IMR-90 (cell line): ENCODE measurements around the gene CCK. TPM values are rescaled to one million over a fixed set of nuclear protein-coding genes. Genes with fewer than 3 reads are reported as not detected.

Experiments
- ATAC-seq: fragments of 200-7000 bp; cut with Tn5 transposase; 2 replicates; pipeline ENCODE4 v1.9.1; 2020; ENCODE audit warnings: low read depth, mild to moderate bottlenecking, moderate library complexity
- BruUV-seq: library from RNA; stranded (reverse); fragments of 400-500 nt; replicated peaks from 2 replicates; lab custom pipeline; 2021; lab: Mats Ljungman, UMichigan
- CTCF ChIA-PET: fragments of 300-600 bp; formaldehyde crosslinking; extraction: SDS; loops from one replicate; lab custom pipeline; 2021; ENCODE audit warnings: antibody characterized with exemption; lab: Yijun Ruan, JAX
- POLR2A ChIA-PET: fragments of 300-600 bp; sonication (Branson Sonifier 250); formaldehyde crosslinking; loops from one replicate; lab custom pipeline; 2022; ENCODE audit warnings: antibody characterized with exemption; ENCODE audit not compliant: unreplicated experiment; lab: Charles Lee
- DNase-seq: peaks from one replicate; pipeline ENCODE4 v3.0.0; 2013
- H2AFZ ChIP-seq: replicated peaks from 2 replicates; pipeline ENCODE3; 2013; ENCODE audit warnings: low read length, mild to moderate bottlenecking; ENCODE audit not compliant: poor library complexity
- H2AK5ac ChIP-seq: 2 replicates; pipeline ENCODE4 v1.6.1; 2013; ENCODE audit warnings: low read depth, low read length, inconsistent platforms
- H2AK9ac ChIP-seq: replicated peaks from 2 replicates; pipeline ENCODE3; 2013; ENCODE audit warnings: mild to moderate bottlenecking, low read depth, low read length, moderate library complexity; ENCODE audit not compliant: poor library complexity
- H2BK120ac ChIP-seq: 2 replicates; pipeline ENCODE4 v1.6.1; 2013; ENCODE audit warnings: low read depth, low read length, inconsistent platforms
- H2BK15ac ChIP-seq: 3 replicates; pipeline ENCODE4 v1.6.1; 2013; ENCODE audit warnings: low read depth, low read length, inconsistent platforms
- H2BK20ac ChIP-seq: 2 replicates; pipeline ENCODE4 v1.6.1; 2013; ENCODE audit warnings: low read depth, mild to moderate bottlenecking, inconsistent platforms, low read length, moderate library complexity
- H2BK5ac ChIP-seq: 2 replicates; pipeline ENCODE4 v1.6.1; 2013; ENCODE audit warnings: mild to moderate bottlenecking, low read depth, low read length, inconsistent platforms; ENCODE audit not compliant: poor library complexity, severe bottlenecking
- H3K14ac ChIP-seq: replicated peaks from 2 replicates; pipeline ENCODE4 v1.6.1; 2013; ENCODE audit warnings: low read depth, low read length, inconsistent platforms
- H3K18ac ChIP-seq: 2 replicates; pipeline ENCODE4 v1.6.1; 2013; ENCODE audit warnings: low read depth, low read length, control low read depth
- H3K23ac ChIP-seq: 2 replicates; pipeline ENCODE4 v1.6.1; 2013; ENCODE audit warnings: low read depth, low read length, inconsistent platforms
- H3K27ac ChIP-seq: 2 replicates; pipeline ENCODE4 v1.5.1; 2013; ENCODE audit warnings: mild to moderate bottlenecking, control low read depth, low read length; ENCODE audit not compliant: insufficient read depth
- H3K27me3 ChIP-seq: 2 replicates; pipeline ENCODE4 v1.6.1; 2013; ENCODE audit warnings: low read length; ENCODE audit not compliant: control insufficient read depth, insufficient read depth
- H3K36me3 ChIP-seq: 2 replicates; pipeline ENCODE4 v1.6.1; 2013; ENCODE audit warnings: low read length, mixed read lengths; ENCODE audit not compliant: control insufficient read depth, insufficient read depth
- H3K4ac ChIP-seq: 2 replicates; pipeline ENCODE4 v1.6.1; 2013; ENCODE audit warnings: low read depth, low read length, inconsistent platforms
- H3K4me1 ChIP-seq: 2 replicates; pipeline ENCODE4 v1.6.1; 2013; ENCODE audit warnings: low read length, mixed read lengths; ENCODE audit not compliant: control insufficient read depth, insufficient read depth
- H3K4me2 ChIP-seq: 2 replicates; pipeline ENCODE4 v1.6.1; 2013; ENCODE audit warnings: low read depth, mild to moderate bottlenecking, control low read depth, low read length, moderate library complexity
- H3K4me3 ChIP-seq: 2 replicates; pipeline ENCODE4 v1.5.1; 2013; ENCODE audit warnings: low read depth, mild to moderate bottlenecking, control low read depth, low read length, moderate library complexity; ENCODE audit not compliant: insufficient read depth
- H3K56ac ChIP-seq: 2 replicates; pipeline ENCODE4 v1.6.1; 2013; ENCODE audit warnings: low read length, inconsistent platforms; ENCODE audit not compliant: insufficient read depth; ENCODE audit errors: extremely low read depth
- H3K79me1 ChIP-seq, 2 experiments: 2 replicates each; pipeline ENCODE4 v1.6.1; 2013; ENCODE audit warnings: low read length in 2 of 2, inconsistent platforms in 1 of 2, low read depth in 1 of 2
- H3K9ac ChIP-seq: 2 replicates; pipeline ENCODE4 v1.6.1; 2013; ENCODE audit warnings: low read depth, low read length, control low read depth
- H3K9me1 ChIP-seq: 2 replicates; pipeline ENCODE4 v1.6.1; 2013; ENCODE audit warnings: low read length, inconsistent platforms; ENCODE audit not compliant: insufficient read depth
- H3K9me3 ChIP-seq: 2 replicates; pipeline ENCODE4 v1.6.1; 2013; ENCODE audit warnings: low read length; ENCODE audit not compliant: control insufficient read depth, insufficient read depth
- H4K20me1 ChIP-seq: 2 replicates; pipeline ENCODE4 v1.6.1; 2013; ENCODE audit warnings: low read length, inconsistent platforms; ENCODE audit not compliant: insufficient read depth
- H4K5ac ChIP-seq: 2 replicates; pipeline ENCODE4 v1.6.1; 2013; ENCODE audit warnings: mild to moderate bottlenecking, low read depth, low read length, control low read depth
- H4K8ac ChIP-seq, 2 experiments: 2 replicates each; pipeline ENCODE4 v1.6.1; 2013; ENCODE audit warnings: low read depth in 2 of 2, low read length in 2 of 2, control low read depth in 1 of 2, inconsistent platforms in 1 of 2
- H4K91ac ChIP-seq: 2 replicates; pipeline ENCODE4 v1.6.1; 2013; ENCODE audit warnings: low read depth, low read length, inconsistent platforms; ENCODE audit not compliant: insufficient read depth
- RAD21 ChIP-seq: IDR thresholded peaks from 2 replicates; pipeline ENCODE4 v1.6.1; 2012; ENCODE audit warnings: low read length, improper control_type of control experiment
- RFX5 ChIP-seq: IDR thresholded peaks from 2 replicates; pipeline ENCODE4 v1.8.0; 2012; ENCODE audit warnings: low read depth, mild to moderate bottlenecking, low read length, moderate library complexity
- WGBS, 2 experiments: methylation state at CpG; one replicate each; pipeline versions ENCODE4 v1.1.5 to v1.1.7; 2013; ENCODE audit warnings: missing lambda C conversion rate in 2 of 2; ENCODE audit not compliant: insufficient read length in 1 of 2; ENCODE audit errors: extremely low coverage in 2 of 2; 5-methylcytosine and 5-hydroxymethylcytosine counted together
- dilution Hi-C: fragments of 300-500 bp; cut with HindIII; formaldehyde crosslinking; loops from one replicate; pipeline ENCODE4 v1.14.3; 2018; ENCODE audit warnings: low sequenced_read_pairs; ENCODE audit not compliant: unreplicated experiment
- in situ Hi-C: fragments of 300-500 bp; cut with MboI; formaldehyde crosslinking; loops from 3 replicates; pipeline ENCODE4 v1.14.3; 2019; ENCODE audit warnings: low sequenced_read_pairs, inconsistent platforms, mixed read lengths
- intact Hi-C: fragments of 100-400 bp; cut with micrococcal nuclease; formaldehyde crosslinking; loops from 2 replicates; pipeline ENCODE4 v1.10.0; 2022
- polyA plus RNA-seq, 3 experiments: library from polyadenylated mRNA; depleted of rRNA; stranded (reverse); fragments of >200 nt; gene quantifications; 2 replicates each; pipeline ENCODE4 v1.2.3, GENCODE V29; 2012; ENCODE audit warnings: low replicate concordance in 1 of 3
- total RNA-seq: library from RNA; depleted of rRNA; stranded (reverse); fragments of >200 nt; gene quantifications from 2 replicates; pipeline ENCODE4 v1.2.3, GENCODE V29; 2012

CCK gene
- total and polyA plus RNA-seq, 2 of the 4 experiments (the other 2 are of a cell fraction) = 0.43 TPM; not detected in 1

DNA sequence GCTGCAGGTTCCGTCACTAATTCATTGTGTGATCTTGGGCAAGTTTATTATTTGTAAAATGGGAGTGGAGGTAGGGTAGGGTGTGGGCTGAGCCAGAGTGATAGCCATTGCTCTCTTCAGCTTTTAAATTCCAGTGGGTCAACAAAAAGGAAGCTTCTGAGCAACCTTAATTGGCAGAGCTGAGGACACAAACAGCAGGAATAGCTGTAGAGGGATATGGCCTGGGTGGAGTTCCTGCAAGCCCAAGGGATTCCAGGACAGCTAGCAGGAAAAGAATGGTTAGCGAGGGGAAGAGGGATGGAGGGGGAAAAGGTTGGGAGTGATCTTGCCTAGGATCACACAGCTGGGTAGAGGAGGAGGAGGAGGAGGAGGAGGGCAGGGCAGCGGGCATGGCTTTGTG is 11.4 kb downstream of the CCK start:
- Histone ChIP-seq H3K56ac (no peak overlapping the region), H3K14ac (no peak overlapping the region; the same call in 1 of the 2 replicates), H3K4me2 (no peak overlapping the region), H2BK15ac (no peak overlapping the region), H3K27me3 (peaks cover 5% of the 10 kb centered on the region), H4K91ac (no peak overlapping the region), H3K79me1 (no peaks in the 10 kb centered on the region), H3K36me3 (no peaks in the 10 kb centered on the region), H2AFZ (peak overlapping the region; percentile 35), H3K4me3 (no peak overlapping the region), H3K4me1 (peaks cover 2% of the 10 kb centered on the region; the same call in 1 of the 2 replicates), H3K23ac (no peak overlapping the region), H3K9me1 (no peaks in the 10 kb centered on the region; the same call in 1 of the 2 replicates), H2AK5ac (no peak overlapping the region), H4K5ac (no peak overlapping the region), H2AK9ac (peak overlapping the region; percentile 10), H3K4ac (no peak overlapping the region; the same call in 1 of the 2 replicates), H3K9ac (no peak overlapping the region), H3K18ac (no peak overlapping the region), H4K8ac (no peak overlapping the region), H3K27ac (no peak overlapping the region), H2BK5ac (no peak overlapping the region), H2BK120ac (no peak overlapping the region), H4K20me1 (no peaks in the 10 kb centered on the region), H3K9me3 (no peaks in the 10 kb centered on the region), H2BK20ac (no peak overlapping the region)
- whole genome bisulfite sequencing, 2 experiments = 75% methylated on average over 2 of the region's 3 CpGs; no CpG with 5 or more reads in 1 of the 2 experiments
- TF ChIP-seq RFX5 (no peak), RAD21 (no peak)
- ATAC-seq = no peak
- dilution Hi-C loops (no loop called here), in situ Hi-C loops (loop anchor here (10.0 kb wide), 1 partner anchor 280 kb away; no protein-coding TSS in a partner anchor), intact Hi-C loops (no loop called here)
- CTCF ChIA-PET = interaction anchor here (1.0 kb wide), 1 partner anchor 189 kb away, joined by 3 read pairs; no protein-coding TSS in a partner anchor
- DNase-seq = no peak
- POLR2A ChIA-PET = no interaction called here
- no TSS peak for BruUV-seq
